SH-SY5Y (cell line): ENCODE measurements around the gene RPS14.

ENCODE experiments used
- GATA2 ChIP-seq: IDR thresholded peaks from 2 replicates; pipeline ENCODE4 v1.6.1; 2011; ENCODE audit warnings: mild to moderate bottlenecking, low read depth, low read length
- GATA3 ChIP-seq: IDR thresholded peaks from 2 replicates; pipeline ENCODE4 v1.6.1; 2011; ENCODE audit warnings: low read depth, mild to moderate bottlenecking, low read length, moderate library complexity

- TF ChIP-seq GATA2 (no peak), GATA3 (no peak)
Measured at GRCh38 chr5:150400316-150401075, 49.0 kb downstream of the RPS14 start.
